GM23248 (cell line): ENCODE results near the gene RBM8A. TPM values are rescaled to one million over a fixed set of nuclear protein-coding genes. Genes with fewer than 3 reads are reported as not detected.

ENCODE experiments used
- DNase-seq: peaks from one replicate; pipeline ENCODE4 v3.0.0-alpha.2; 2015
- H2AFZ ChIP-seq: fragments of 200-600 bp; sonication (generic); 2 replicates; pipeline ENCODE4 v1.6.1; 2016; ENCODE audit warnings: antibody characterized with exemption
- H3F3A ChIP-seq: fragments of 200-600 bp; sonication (generic); 2 replicates; pipeline ENCODE4 v1.6.1; 2016; ENCODE audit warnings: mild to moderate bottlenecking, antibody characterized with exemption, mixed run types; ENCODE audit not compliant: insufficient read depth
- H3K27ac ChIP-seq: fragments of 200-600 bp; sonication (generic); 2 replicates; pipeline ENCODE4 v1.5.1; 2016; ENCODE audit warnings: mild to moderate bottlenecking
- H3K27me3 ChIP-seq: fragments of 200-600 bp; sonication (generic); replicated peaks from 2 replicates; pipeline ENCODE4 v1.6.1; 2016; ENCODE audit warnings: mild to moderate bottlenecking; ENCODE audit not compliant: insufficient read depth
- H3K36me3 ChIP-seq: fragments of 200-600 bp; sonication (generic); 2 replicates; pipeline ENCODE4 v1.6.1; 2016; ENCODE audit warnings: low read depth, mild to moderate bottlenecking
- H3K4me1 ChIP-seq: fragments of 200-600 bp; sonication (generic); 2 replicates; pipeline ENCODE4 v1.6.1; 2016; ENCODE audit warnings: mild to moderate bottlenecking; ENCODE audit not compliant: insufficient read depth
- H3K4me2 ChIP-seq: fragments of 200-600 bp; sonication (generic); one replicate; pipeline ENCODE4 v1.6.1; 2016; ENCODE audit warnings: mild to moderate bottlenecking; ENCODE audit not compliant: unreplicated experiment
- H3K4me3 ChIP-seq: fragments of 200-600 bp; sonication (generic); 2 replicates; pipeline ENCODE4 v1.5.1; 2016; ENCODE audit warnings: mild to moderate bottlenecking
- H3K79me2 ChIP-seq: fragments of 200-600 bp; sonication (generic); 2 replicates; pipeline ENCODE4 v1.6.1; 2016; ENCODE audit warnings: mild to moderate bottlenecking; ENCODE audit not compliant: insufficient read depth
- H3K9ac ChIP-seq: fragments of 200-600 bp; sonication (generic); 2 replicates; pipeline ENCODE4 v1.6.1; 2016; ENCODE audit warnings: mild to moderate bottlenecking
- H3K9me2 ChIP-seq: fragments of 200-600 bp; sonication (generic); 2 replicates; pipeline ENCODE4 v1.6.1; 2016; ENCODE audit warnings: mixed run types, mild to moderate bottlenecking, moderate library complexity; ENCODE audit not compliant: insufficient read depth
- H3K9me3 ChIP-seq: fragments of 200-600 bp; sonication (generic); one replicate; pipeline ENCODE4 v1.6.1; 2017; ENCODE audit warnings: low read depth
- H4K20me1 ChIP-seq: fragments of 200-600 bp; sonication (generic); 2 replicates; pipeline ENCODE4 v1.6.0; 2016; ENCODE audit not compliant: insufficient read depth
- EZH2 ChIP-seq: fragments of 200-600 bp; sonication (generic); IDR thresholded peaks from 2 replicates; pipeline ENCODE4 v1.6.1; 2018; ENCODE audit warnings: antibody characterized with exemption, mild to moderate bottlenecking; ENCODE audit not compliant: insufficient read depth, poor library complexity, severe bottlenecking
- EZH2phosphoT487 ChIP-seq: fragments of 200-600 bp; sonication (generic); IDR thresholded peaks from 2 replicates; pipeline ENCODE4 v1.6.1; 2018; ENCODE audit warnings: antibody characterized with exemption, moderate library complexity, mild to moderate bottlenecking, low read depth; ENCODE audit not compliant: insufficient read depth
- WGBS, 2 experiments: methylation state at CpG; one replicate each; pipeline ENCODE4 v1.1.6; 2015 to 2017; ENCODE audit warnings: low lambda C conversion rate in 2 of 2, low coverage in 1 of 2; ENCODE audit errors: missing lambda C conversion rate in 2 of 2; 5-methylcytosine and 5-hydroxymethylcytosine counted together
- in situ Hi-C: fragments of 300-500 bp; cut with MboI; formaldehyde crosslinking; loops from 2 replicates; pipeline ENCODE4 v1.15.0; 2020
- polyA plus RNA-seq: library from polyadenylated mRNA; unstranded; fragments of >200 nt; fragmentation: Nextera tagmentation; extraction: Ambion mirVana; gene quantifications from 2 replicates; pipeline ENCODE4 v1.2.1, GENCODE V29; 2016
- total RNA-seq: library from RNA; depleted of rRNA; stranded (reverse); fragments of >200 nt; shearing (Covaris generic); gene quantifications from 2 replicates; pipeline ENCODE4 v1.2.3, GENCODE V29; 2014

Gene RBM8A
- total and polyA plus RNA-seq, 2 experiments from 2014 or later = 112 to 204 TPM

DNA sequence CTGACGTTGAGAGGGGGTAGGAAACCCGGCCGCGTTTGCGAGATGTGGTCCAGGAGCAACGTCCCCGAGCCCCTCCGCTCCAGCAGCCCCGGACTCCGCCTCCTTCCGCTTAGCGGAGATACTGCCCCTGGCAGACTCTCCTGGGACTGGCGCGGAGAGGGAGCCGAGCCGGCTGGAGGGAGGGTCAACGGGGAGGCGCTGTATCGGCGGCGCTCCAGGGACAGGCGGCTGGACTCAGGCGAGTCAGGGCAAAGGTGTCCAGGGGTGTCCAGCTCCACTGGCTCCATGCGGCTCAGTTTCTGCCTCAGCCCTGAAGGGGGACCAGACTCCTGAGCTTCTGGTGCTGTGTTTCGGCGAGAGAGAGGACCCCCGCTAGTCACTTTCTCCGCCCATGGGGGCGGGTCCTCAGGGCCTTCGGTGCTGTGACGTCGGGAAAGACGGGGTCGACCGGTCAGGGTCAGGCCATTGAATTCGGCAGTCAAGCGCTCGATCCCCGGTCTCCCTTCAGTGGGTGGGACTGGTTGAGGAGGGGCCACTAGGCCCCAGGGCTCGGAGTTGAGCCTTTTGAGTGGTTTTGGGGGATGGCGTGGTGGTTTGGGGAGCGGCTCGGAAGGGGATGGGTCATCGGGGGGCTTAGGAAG lies 33.3 kb upstream of the RBM8A start:
- H3K27me3 ChIP-seq = no peaks in the 10 kb centered on the region
- TF ChIP-seq EZH2 (no peak), EZH2phosphoT487 (no peak)
- peaks cover 27% of the 10 kb centered on the region for H3K4me1 ChIP-seq
- H3K9me2 ChIP-seq = no peaks in the 10 kb centered on the region
- peak overlapping the region; percentile 66 for H3K9ac ChIP-seq
- no peaks in the 10 kb centered on the region for H3K9me3 ChIP-seq
- DNase-seq = peak; percentile 82
- peak overlapping the region; percentile 89 for H3K4me2 ChIP-seq
- 0 out of 2 replicates have a peak overlapping the region, but pooled peaks have one; percentile 2 for H3K27ac ChIP-seq
- peak overlapping the region; percentile 86 for H2AFZ ChIP-seq
- H3K79me2 ChIP-seq = peaks cover 24% of the 10 kb centered on the region
- H3K4me3 ChIP-seq = peak overlapping the region; percentile 92
- peaks cover 51% of the 10 kb centered on the region for H3F3A ChIP-seq
- H3K36me3 ChIP-seq = no peaks in the 10 kb centered on the region
- H4K20me1 ChIP-seq = no peaks in the 10 kb centered on the region
- WGBS, 2 experiments = 2 to 3% methylated on average over 32 to 43 of the region's 44 CpGs
- in situ Hi-C loops = no loop called here

- Histone ChIP-seq H3K9ac (no peak overlapping the region; the same call in 1 of the 2 replicates), H3F3A (peaks cover 55% of the 10 kb centered on the region), H3K9me2 (no peaks in the 10 kb centered on the region), H3K4me3 (peak overlapping the region; percentile 92), H3K9me3 (no peaks in the 10 kb centered on the region), H4K20me1 (no peaks in the 10 kb centered on the region), H3K27me3 (no peaks in the 10 kb centered on the region), H3K4me1 (peaks cover 33% of the 10 kb centered on the region), H3K27ac (no peak overlapping the region), H2AFZ (peak overlapping the region; percentile 86), H3K36me3 (no peaks in the 10 kb centered on the region), H3K79me2 (peaks cover 25% of the 10 kb centered on the region), H3K4me2 (peak overlapping the region; percentile 89)
- in situ Hi-C loops = no loop called here
- TF ChIP-seq EZH2phosphoT487 (no peak), EZH2 (no peak)
- DNase-seq = no peak
- 9 to 10% methylated on average over 10 to 12 of the region's 12 CpGs for WGBS, 2 experiments
Observed at GRCh38 chr1:145959957-145960467, 32.7 kb upstream of the RBM8A start.

DNA sequence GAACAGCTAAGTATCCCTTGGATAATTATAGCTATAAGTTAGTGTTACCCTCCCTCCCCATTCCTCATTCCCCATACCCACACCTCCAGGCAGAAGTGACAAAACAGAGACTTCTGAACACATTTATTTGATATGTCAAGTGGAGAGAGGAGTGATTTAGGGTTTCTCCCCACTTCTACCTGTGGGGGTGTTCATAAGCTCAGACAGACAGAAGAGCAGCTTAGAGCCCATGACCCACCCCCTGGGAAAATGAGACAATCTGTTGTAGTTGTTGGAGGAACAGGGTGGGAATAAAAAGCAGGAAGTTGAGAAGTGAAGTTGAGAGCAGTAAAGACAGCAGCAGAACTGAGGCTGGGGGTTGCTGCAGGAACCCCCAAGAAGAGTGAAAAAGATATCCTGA lies 32.0 kb upstream of the RBM8A start:
- H3K27me3 ChIP-seq = no peaks in the 10 kb centered on the region
- no peak for DNase-seq
- no peaks in the 10 kb centered on the region for H3K9me2 ChIP-seq
- peaks cover 39% of the 10 kb centered on the region for H3K4me1 ChIP-seq
- H3K36me3 ChIP-seq = no peaks in the 10 kb centered on the region
- peaks cover 55% of the 10 kb centered on the region for H3F3A ChIP-seq
- TF ChIP-seq EZH2 (no peak), EZH2phosphoT487 (no peak)
- no peaks in the 10 kb centered on the region for H3K9me3 ChIP-seq
- H4K20me1 ChIP-seq = no peaks in the 10 kb centered on the region
- in situ Hi-C loops = no loop called here
- H3K4me2 ChIP-seq = no peak overlapping the region
- H3K9ac ChIP-seq = no peak overlapping the region
- H3K4me3 ChIP-seq = no peak overlapping the region
- H2AFZ ChIP-seq = no peak overlapping the region
- no peak overlapping the region for H3K27ac ChIP-seq
- H3K79me2 ChIP-seq = peaks cover 29% of the 10 kb centered on the region

DNA sequence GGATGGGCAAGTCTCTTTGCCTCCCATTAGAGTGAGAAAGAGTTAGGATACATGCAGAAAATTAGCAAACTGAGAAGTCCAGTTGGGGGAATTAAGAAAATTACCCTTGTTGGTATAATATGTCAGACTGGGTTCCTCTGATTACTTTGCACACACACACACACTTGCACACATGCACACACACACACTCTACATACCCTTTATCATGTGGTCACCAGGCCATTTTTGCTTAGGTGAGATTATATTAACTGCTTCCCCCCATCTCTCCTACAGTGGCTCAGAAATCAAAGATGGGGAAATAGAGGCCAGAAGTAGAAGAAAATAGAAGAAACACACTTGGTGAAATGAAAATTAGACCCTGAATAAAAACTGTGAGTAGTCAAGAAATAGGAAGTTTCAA lies 31.4 kb upstream of the RBM8A start:
- TF ChIP-seq EZH2phosphoT487 = no peak
- no peak for TF ChIP-seq EZH2
- Histone ChIP-seq H3F3A (peaks cover 50% of the 10 kb centered on the region), H3K27me3 (no peaks in the 10 kb centered on the region), H3K27ac (peak overlapping the region; percentile 88; the same call in 1 of the 2 replicates), H3K4me2 (peak overlapping the region; percentile 66), H3K9me2 (no peaks in the 10 kb centered on the region), H3K9me3 (no peaks in the 10 kb centered on the region), H3K4me1 (peaks cover 40% of the 10 kb centered on the region), H3K9ac (no peak overlapping the region; the same call in 1 of the 2 replicates), H4K20me1 (no peaks in the 10 kb centered on the region), H3K36me3 (no peaks in the 10 kb centered on the region), H2AFZ (no peak overlapping the region), H3K4me3 (no peak overlapping the region), H3K79me2 (peaks cover 35% of the 10 kb centered on the region)
- no peak for DNase-seq
- in situ Hi-C loops = no loop called here
